HepG2 (cell line): ENCODE data around the gene C2orf49. TPM values are rescaled to one million over a fixed set of nuclear protein-coding genes. Genes with fewer than 3 reads are reported as not detected.

Experiments
- HDAC2 ChIP-seq: sonication (generic); formaldehyde crosslinking; IDR thresholded peaks from 2 replicates; pipeline ENCODE4 v1.4.0; 2020; ENCODE audit warnings: missing genetic modification reagents
- PAX8 ChIP-seq: sonication (generic); formaldehyde crosslinking; IDR thresholded peaks from 2 replicates; pipeline ENCODE4 v1.8.0; 2022; ENCODE audit warnings: mild to moderate bottlenecking, missing genetic modification reagents, borderline replicate concordance
- REPIN1 ChIP-seq: sonication (generic); formaldehyde crosslinking; IDR thresholded peaks from 2 replicates; pipeline ENCODE4 v1.8.0; 2022; ENCODE audit warnings: missing genetic modification reagents, low read depth, mild to moderate bottlenecking, borderline replicate concordance
- RFX3 ChIP-seq: IDR thresholded peaks from 2 replicates; pipeline ENCODE4 v1.6.1; 2016; ENCODE audit warnings: missing biosample characterization, missing genetic modification reagents
- SP4 ChIP-seq: sonication (generic); formaldehyde crosslinking; IDR thresholded peaks from 2 replicates; pipeline ENCODE4 v1.8.1; 2023; ENCODE audit warnings: mild to moderate bottlenecking, missing genetic modification reagents
- ZBTB21 ChIP-seq: sonication (generic); formaldehyde crosslinking; IDR thresholded peaks from 2 replicates; pipeline ENCODE4 v1.4.0; 2020; ENCODE audit warnings: missing genetic modification reagents
- ZKSCAN1 ChIP-seq: fragments of 150-350 bp; IDR thresholded peaks from 2 replicates; pipeline ENCODE4 v1.6.1; 2014; ENCODE audit warnings: low read length
- ZNF121 ChIP-seq: sonication (generic); formaldehyde crosslinking; IDR thresholded peaks from 2 replicates; pipeline ENCODE4 v1.5.0; 2020; ENCODE audit warnings: mild to moderate bottlenecking, missing genetic modification reagents
- ZNF230 ChIP-seq: sonication (generic); formaldehyde crosslinking; IDR thresholded peaks from 2 replicates; pipeline ENCODE4 v1.4.0; 2020; ENCODE audit warnings: mild to moderate bottlenecking, missing genetic modification reagents
- ZNF329 ChIP-seq: sonication (generic); formaldehyde crosslinking; IDR thresholded peaks from 2 replicates; pipeline ENCODE4 v1.9.0; 2021; ENCODE audit warnings: low read depth, mild to moderate bottlenecking, missing genetic modification reagents
- ZNF451 ChIP-seq: sonication (generic); formaldehyde crosslinking; IDR thresholded peaks from 2 replicates; pipeline ENCODE4 v1.5.0; 2020; ENCODE audit warnings: mild to moderate bottlenecking, missing genetic modification reagents
- ZNF530 ChIP-seq: sonication (generic); formaldehyde crosslinking; IDR thresholded peaks from 2 replicates; pipeline ENCODE4 v1.5.0; 2020; ENCODE audit warnings: low read depth, mild to moderate bottlenecking, missing genetic modification reagents
- ZSCAN20 ChIP-seq: sonication (generic); formaldehyde crosslinking; IDR thresholded peaks from 2 replicates; pipeline ENCODE4 v1.4.0; 2020; ENCODE audit warnings: missing genetic modification reagents, mild to moderate bottlenecking, borderline replicate concordance
- polyA plus RNA-seq, 8 experiments: library from polyadenylated mRNA; depleted of rRNA in 3 of 8; stranded (reverse) in 7 of 8; unstranded in 1 of 8; fragments of >200 nt; fragmentation: Illumina TruSeq in 4 of 8; extraction: Trizol in 4 of 8; gene quantifications; 2 replicates each; pipeline versions ENCODE4 v1.2.1 to v1.2.3, GENCODE V29; 2011 to 2016; ENCODE audit warnings: low read depth in 4 of 8, missing spikeins in 1 of 8, mixed read lengths in 1 of 8; ENCODE audit not compliant: insufficient read depth in 1 of 8
- total RNA-seq, 5 experiments: library from RNA; depleted of rRNA; stranded (reverse); fragments of >200 nt; fragmentation: Illumina TruSeq; extraction: Trizol; gene quantifications; 2 replicates each; pipeline ENCODE4 v1.2.3, GENCODE V29; 2016; ENCODE audit warnings: low read depth in 1 of 5
- TF ChIP-seq, protein P1 (sequence below), 2 experiments: sonication (generic) in 1 of 2; formaldehyde crosslinking in 1 of 2; IDR thresholded peaks; 2 replicates each; pipeline versions ENCODE4 v1.4.0 to v1.6.1; 2016 to 2020; ENCODE audit warnings: borderline replicate concordance in 1 of 2, low read depth in 1 of 2, mild to moderate bottlenecking in 1 of 2, missing genetic modification reagents in 1 of 2
- TF ChIP-seq, protein P2 (sequence below): sonication (generic); formaldehyde crosslinking; IDR thresholded peaks from 2 replicates; pipeline ENCODE4 v1.8.1; 2023; ENCODE audit warnings: mild to moderate bottlenecking, moderate library complexity, missing genetic modification reagents
- TF ChIP-seq, protein P3 (sequence below): sonication (generic); formaldehyde crosslinking; IDR thresholded peaks from 2 replicates; pipeline ENCODE4 v1.8.1; 2023; ENCODE audit warnings: mild to moderate bottlenecking, missing genetic modification reagents
- TF ChIP-seq, protein P4 (sequence below): sonication (generic); formaldehyde crosslinking; IDR thresholded peaks from 2 replicates; pipeline ENCODE4 v1.4.0; 2020; ENCODE audit warnings: mild to moderate bottlenecking, low read depth, missing genetic modification reagents

The C2orf49 gene
- total and polyA plus RNA-seq, 2 of the 13 experiments (the other 11 are each of a cell fraction or from before 2014, with no cell fraction given) = 24.7 to 28.8 TPM

DNA sequence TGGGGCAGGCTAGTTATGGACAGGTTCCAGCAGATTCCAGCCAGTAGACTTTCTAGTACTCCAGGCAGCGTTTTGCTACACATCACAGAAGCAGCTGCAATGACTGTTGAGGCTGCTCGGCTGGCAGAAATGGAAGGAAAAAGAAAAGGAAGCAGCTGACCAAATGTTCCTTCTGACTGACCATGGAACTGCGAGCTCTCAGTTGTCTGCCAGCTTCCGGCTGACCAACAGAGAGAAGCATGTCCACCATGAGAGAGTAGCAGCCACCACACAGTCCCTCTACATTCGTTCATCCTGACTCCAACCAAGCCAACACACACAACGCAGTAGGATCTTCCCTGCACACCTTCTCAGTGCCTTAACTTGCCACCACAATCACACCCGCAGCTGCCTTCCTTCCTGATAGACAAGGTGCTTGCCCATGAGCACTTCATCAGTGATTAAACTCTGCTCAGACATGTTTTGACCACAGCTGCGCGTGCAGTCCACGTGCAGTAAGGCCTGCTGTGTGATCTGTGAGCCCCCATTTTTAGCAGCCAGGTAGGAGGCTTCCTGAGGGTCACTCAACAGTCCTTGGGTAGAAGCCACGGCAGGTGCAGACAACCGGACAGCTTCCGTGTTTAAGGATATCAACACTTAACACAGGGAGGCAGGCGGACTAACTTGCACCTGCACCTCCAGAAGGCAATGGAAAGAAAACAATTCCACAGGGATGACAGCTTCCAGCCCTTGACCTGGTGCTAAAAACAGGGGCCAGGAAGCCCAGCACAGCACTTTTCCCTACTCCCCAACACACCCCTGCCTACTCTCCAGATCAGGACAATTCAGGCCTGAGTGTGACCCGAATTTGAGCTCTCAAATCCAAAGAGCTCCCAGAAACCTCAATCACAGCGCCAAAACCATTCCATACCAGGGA is 8.8 kb upstream of the C2orf49 start (continued):
- TF ChIP-seq, protein P1, sequence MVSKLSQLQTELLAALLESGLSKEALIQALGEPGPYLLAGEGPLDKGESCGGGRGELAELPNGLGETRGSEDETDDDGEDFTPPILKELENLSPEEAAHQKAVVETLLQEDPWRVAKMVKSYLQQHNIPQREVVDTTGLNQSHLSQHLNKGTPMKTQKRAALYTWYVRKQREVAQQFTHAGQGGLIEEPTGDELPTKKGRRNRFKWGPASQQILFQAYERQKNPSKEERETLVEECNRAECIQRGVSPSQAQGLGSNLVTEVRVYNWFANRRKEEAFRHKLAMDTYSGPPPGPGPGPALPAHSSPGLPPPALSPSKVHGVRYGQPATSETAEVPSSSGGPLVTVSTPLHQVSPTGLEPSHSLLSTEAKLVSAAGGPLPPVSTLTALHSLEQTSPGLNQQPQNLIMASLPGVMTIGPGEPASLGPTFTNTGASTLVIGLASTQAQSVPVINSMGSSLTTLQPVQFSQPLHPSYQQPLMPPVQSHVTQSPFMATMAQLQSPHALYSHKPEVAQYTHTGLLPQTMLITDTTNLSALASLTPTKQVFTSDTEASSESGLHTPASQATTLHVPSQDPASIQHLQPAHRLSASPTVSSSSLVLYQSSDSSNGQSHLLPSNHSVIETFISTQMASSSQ (IDR thresholded peaks at IDR 0.05; ENCODE audit: low read depth) = no peak
- TF ChIP-seq, protein P1 (CRISPR knock-in tag; IDR thresholded peaks at IDR 0.05; ENCODE audit: borderline replicate concordance) = peak; percentile 62; the same call in 1 of the 2 replicates
- TF ChIP-seq, protein P2, sequence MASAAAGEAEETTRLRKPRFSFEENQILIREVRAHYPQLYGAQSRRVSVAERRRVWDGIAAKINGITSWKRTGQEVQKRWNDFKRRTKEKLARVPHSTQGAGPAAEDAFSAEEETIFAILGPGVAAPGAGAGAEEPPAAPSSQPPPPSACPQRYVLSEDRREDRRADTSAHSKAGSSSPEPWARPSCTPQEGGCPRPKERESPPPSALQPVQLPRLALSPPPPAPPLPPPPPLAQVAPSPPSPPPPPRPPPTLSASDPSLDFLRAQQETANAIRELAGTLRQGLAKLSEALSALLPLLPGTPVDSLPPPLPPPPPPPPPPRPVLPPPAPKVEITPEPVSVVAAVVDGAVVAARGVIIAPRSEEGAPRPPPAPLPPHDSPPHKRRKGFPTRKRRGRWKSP (CRISPR knock-in tag) = peak; percentile 80
- TF ChIP-seq SP4 (CRISPR knock-in tag) = no peak; the same call in 1 of the 2 replicates
- TF ChIP-seq ZBTB21 (CRISPR knock-in tag) = no peak
- no peak for TF ChIP-seq ZSCAN20 (CRISPR knock-in tag)
- TF ChIP-seq HDAC2 (CRISPR knock-in tag) = no peak
- TF ChIP-seq RFX3 (CRISPR knock-in tag) = no peak
- TF ChIP-seq, protein P3, sequence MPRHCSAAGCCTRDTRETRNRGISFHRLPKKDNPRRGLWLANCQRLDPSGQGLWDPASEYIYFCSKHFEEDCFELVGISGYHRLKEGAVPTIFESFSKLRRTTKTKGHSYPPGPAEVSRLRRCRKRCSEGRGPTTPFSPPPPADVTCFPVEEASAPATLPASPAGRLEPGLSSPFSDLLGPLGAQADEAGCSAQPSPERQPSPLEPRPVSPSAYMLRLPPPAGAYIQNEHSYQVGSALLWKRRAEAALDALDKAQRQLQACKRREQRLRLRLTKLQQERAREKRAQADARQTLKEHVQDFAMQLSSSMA (CRISPR knock-in tag) = peak; percentile 95; the same call in 1 of the 2 replicates
- TF ChIP-seq ZNF230 (CRISPR knock-in tag) = peak; percentile 98
- peak; percentile 62; the same call in 1 of the 2 replicates for TF ChIP-seq REPIN1
- TF ChIP-seq ZNF530 (CRISPR knock-in tag) = peak; percentile 84; the same call in 1 of the 2 replicates
- TF ChIP-seq, protein P4, sequence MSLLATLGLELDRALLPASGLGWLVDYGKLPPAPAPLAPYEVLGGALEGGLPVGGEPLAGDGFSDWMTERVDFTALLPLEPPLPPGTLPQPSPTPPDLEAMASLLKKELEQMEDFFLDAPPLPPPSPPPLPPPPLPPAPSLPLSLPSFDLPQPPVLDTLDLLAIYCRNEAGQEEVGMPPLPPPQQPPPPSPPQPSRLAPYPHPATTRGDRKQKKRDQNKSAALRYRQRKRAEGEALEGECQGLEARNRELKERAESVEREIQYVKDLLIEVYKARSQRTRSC (CRISPR knock-in tag) = peak; percentile 90; the same call in 1 of the 2 replicates
- TF ChIP-seq ZNF451 (CRISPR knock-in tag) = peak; percentile 73; the same call in 1 of the 2 replicates
- TF ChIP-seq ZKSCAN1 = no peak
- TF ChIP-seq ZNF329 (CRISPR knock-in tag) = no peak
- no peak for TF ChIP-seq ZNF121 (CRISPR knock-in tag)
- TF ChIP-seq PAX8 (CRISPR knock-in tag) = peak; percentile 89; the same call in 1 of the 2 replicates
